NB4 (cell line): ENCODE results near the gene LPAR1.

Experiments
- DNase-seq: peaks from one replicate; pipeline ENCODE4 v3.0.0; 2010; ENCODE audit warnings: low read depth
- H3K4me3 ChIP-seq: one replicate; pipeline ENCODE4 v1.5.1; 2011; ENCODE audit warnings: mild to moderate bottlenecking, low read depth, low read length, moderate library complexity
- MAX ChIP-seq: IDR thresholded peaks from 2 replicates; pipeline ENCODE4 v1.6.1; 2011; ENCODE audit warnings: low read depth, low read length
- MYC ChIP-seq: IDR thresholded peaks from 2 replicates; pipeline ENCODE4 v1.6.1; 2011; ENCODE audit warnings: low read depth, low read length
- POLR2A ChIP-seq: IDR thresholded peaks from 2 replicates; pipeline ENCODE4 v1.6.1; 2011; ENCODE audit warnings: mild to moderate bottlenecking; ENCODE audit not compliant: insufficient read length; ENCODE audit errors: extremely low read depth
- TF ChIP-seq, protein P1 (sequence below): IDR thresholded peaks from one replicate; pipeline ENCODE4 v1.5.1; 2012; ENCODE audit warnings: low read depth, low read length

Gene LPAR1

GRCh38 chr9:110954822-110955291, 83.4 kb downstream of the LPAR1 start:
- TF ChIP-seq POLR2A (no peak), MAX (no peak), MYC (no peak)
- TF ChIP-seq, protein P1, sequence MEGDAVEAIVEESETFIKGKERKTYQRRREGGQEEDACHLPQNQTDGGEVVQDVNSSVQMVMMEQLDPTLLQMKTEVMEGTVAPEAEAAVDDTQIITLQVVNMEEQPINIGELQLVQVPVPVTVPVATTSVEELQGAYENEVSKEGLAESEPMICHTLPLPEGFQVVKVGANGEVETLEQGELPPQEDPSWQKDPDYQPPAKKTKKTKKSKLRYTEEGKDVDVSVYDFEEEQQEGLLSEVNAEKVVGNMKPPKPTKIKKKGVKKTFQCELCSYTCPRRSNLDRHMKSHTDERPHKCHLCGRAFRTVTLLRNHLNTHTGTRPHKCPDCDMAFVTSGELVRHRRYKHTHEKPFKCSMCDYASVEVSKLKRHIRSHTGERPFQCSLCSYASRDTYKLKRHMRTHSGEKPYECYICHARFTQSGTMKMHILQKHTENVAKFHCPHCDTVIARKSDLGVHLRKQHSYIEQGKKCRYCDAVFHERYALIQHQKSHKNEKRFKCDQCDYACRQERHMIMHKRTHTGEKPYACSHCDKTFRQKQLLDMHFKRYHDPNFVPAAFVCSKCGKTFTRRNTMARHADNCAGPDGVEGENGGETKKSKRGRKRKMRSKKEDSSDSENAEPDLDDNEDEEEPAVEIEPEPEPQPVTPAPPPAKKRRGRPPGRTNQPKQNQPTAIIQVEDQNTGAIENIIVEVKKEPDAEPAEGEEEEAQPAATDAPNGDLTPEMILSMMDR = no peak
- H3K4me3 ChIP-seq = no peak overlapping the region
- peak; percentile 15 for DNase-seq

GRCh38 chr9:110952540-110952859, 85.8 kb downstream of the LPAR1 start:
- DNase-seq = no peak
- no peak overlapping the region for H3K4me3 ChIP-seq
- TF ChIP-seq MYC = no peak
- no peak for TF ChIP-seq MAX
- no peak for TF ChIP-seq POLR2A
- TF ChIP-seq, protein P1 = no peak

DNA sequence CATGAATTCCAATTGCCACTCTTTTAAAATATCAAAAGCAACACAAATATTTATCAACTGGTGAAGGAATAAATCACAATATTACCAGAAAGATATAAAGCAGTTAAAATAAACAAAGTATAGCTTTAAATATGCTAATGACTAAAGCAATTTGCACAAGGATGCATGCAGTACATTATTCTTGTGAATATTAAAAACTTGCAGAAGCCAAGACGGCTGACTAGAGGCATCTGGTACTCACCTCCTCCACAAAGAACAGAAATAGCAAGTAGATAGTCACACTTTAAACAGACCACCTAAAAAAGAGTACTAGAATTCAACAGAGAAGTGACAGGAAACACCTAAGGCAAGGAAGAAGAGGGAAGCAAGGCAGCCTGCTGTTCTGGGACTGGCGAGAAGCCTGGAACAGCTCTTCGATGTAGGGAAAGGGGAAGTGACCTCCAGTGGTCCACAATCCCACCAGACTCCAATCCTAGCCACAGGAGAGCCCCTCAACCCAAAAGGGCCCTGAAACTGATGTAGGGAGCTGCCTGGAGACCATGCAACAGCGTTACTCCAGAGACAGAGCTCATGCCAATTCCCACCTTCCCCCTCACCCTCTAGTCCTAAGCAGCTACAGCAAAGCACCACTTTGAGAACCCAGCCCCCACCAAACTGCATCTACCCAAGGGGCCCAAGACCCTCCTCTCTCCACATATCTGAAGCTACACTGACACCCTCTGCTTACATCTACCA, 86.3 kb downstream of the LPAR1 start:
- TF ChIP-seq POLR2A (no peak), MYC (no peak), MAX (no peak)
- TF ChIP-seq, protein P1 = no peak
- DNase-seq = no peak

GRCh38 chr9:110950041-110950645, 88.1 kb downstream of the LPAR1 start:
- no peak for DNase-seq
- H3K4me3 ChIP-seq = no peak overlapping the region
- TF ChIP-seq POLR2A (no peak), MYC (no peak), MAX (no peak)
- TF ChIP-seq, protein P1 = no peak

More for the DNA sequence above, 86.3 kb downstream of the LPAR1 start:
- H3K4me3 ChIP-seq = no peak overlapping the region

GRCh38 chr9:110949081-110949480, 89.2 kb downstream of the LPAR1 start:
- no peak for DNase-seq
- no peak for TF ChIP-seq MYC
- no peak for TF ChIP-seq MAX
- TF ChIP-seq POLR2A = no peak
- TF ChIP-seq, protein P1 = no peak
- no peak overlapping the region for H3K4me3 ChIP-seq
